ENCODE results near the gene ZNF786.
"Not testable (repeated sequence)": the region's sequence is repeated elsewhere in the genome, so short reads cannot be mapped to it uniquely, and the experiment has no call there.

The ZNF786 gene

DNA sequence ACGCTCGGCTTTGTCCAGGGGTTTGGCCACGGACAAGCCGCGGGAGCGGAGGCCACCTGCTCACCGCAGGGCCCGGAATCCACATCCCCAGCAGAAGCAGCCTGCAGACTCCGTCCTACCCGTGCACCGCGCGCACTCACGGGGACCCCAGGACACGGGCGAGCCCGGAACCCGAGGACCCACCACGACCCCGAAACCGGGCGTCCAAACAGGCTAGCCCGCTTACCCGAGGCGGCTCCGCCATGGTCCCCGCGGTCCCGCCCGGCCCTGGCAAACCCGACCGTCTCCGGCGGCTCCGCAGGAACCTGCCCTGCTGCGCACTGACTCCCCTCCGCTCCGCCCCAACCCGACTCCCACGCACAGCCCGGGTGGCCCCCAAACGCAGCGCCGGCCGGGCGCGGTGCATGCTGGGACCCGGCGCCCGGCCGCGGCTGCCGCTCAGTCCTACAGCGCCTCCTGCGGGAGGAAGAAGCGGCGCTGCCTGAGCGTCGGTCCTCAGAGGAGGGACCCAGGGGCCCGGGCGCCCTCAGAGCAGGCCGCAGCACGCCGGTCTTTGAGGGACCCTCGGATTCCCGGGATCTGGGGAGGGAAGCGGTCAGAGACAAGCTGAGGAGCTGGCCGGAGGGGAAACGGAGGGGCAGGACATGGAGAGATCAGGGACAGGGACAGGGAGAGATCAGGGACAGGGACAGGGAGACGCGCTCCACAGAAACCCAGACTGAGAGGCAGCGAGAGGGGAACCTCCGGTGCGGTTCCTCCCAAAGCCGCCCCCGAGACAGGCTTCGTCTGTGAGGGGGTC is at the start of gene ZNF786:
Gene ZNF786 (minus strand): TSS at position 322 of the 799 bp plus-strand sequence. CDS start 78 bp downstream, at position 244.
- DNase-seq = peak; percentile 91

- no peak for DNase-seq
Measured at GRCh38 chr7:149136118-149136517, 45.6 kb upstream of the ZNF786 start.

GRCh38 chr7:149133028-149133710 is 42.7 kb upstream of the ZNF786 start:
- DNase-seq = no peak

DNA sequence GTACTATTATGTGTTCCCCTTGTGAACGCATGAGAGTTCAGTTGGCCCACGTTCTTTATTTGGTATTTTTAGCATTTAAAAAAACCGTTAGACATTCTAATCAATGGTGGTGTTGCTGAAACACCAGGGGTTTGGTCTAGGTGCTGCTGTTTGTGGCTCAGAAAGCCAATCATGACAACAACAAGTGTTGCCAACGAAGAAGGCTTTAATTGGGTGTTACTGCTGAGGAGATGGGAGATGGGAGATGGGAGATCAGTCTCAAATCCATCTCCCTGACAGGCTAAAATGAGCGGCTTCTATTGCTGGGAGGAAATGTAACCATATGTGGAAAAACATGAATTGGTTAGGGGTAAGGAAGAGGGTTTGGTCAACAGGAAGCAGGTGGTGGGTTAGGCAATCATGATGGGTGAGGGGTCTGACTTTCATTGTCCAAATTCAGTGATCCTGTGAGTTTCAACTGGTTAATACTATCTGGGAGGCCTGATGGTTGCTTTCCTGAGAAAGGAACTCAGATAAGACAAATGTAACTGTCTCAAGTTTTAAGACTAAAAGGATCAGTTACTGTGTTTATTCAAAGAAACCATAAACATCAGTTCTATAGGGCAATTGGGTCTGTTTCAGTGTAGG is 40.2 kb upstream of the ZNF786 start:
- DNase-seq = no peak

DNA sequence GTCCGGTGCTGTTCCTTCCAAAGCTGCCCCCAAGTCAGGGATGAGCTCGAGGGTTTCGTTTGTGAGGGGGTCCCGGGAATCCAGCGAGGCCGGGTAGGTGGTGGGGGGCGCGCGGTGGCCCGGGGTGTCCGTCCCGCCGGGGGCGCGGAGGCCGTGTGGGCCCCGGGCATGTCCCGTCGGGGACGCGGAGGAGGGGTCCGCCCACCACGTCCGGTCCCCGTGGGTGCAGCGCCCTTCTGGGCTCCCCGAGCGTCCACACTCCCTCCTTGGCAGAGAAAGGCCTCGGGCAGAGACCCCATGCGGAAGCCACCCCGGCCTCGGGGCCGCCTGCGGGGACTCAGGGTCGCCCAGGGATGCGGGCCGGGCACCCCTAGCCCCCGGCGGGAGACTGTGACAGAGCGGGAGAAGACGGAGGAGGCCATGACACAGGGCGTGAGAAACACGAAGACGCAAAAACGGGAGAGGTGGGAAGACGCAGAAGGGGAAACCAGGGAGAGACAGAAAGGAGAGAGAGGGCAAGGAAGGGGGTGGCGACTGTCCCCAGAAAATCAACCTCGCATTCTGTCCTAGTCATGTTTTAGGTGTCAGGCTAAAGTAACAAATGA is 36.2 kb upstream of the ZNF786 start:
- peak; percentile 63 for DNase-seq

GRCh38 chr7:149125863-149126661 is 35.5 kb upstream of the ZNF786 start, which contains the start of gene ZNF425:
ZNF425 (minus strand) TSS chr7:149126324; CDS start chr7:149126213, 111 bp downstream.
- DNase-seq = peak; percentile 93

DNA sequence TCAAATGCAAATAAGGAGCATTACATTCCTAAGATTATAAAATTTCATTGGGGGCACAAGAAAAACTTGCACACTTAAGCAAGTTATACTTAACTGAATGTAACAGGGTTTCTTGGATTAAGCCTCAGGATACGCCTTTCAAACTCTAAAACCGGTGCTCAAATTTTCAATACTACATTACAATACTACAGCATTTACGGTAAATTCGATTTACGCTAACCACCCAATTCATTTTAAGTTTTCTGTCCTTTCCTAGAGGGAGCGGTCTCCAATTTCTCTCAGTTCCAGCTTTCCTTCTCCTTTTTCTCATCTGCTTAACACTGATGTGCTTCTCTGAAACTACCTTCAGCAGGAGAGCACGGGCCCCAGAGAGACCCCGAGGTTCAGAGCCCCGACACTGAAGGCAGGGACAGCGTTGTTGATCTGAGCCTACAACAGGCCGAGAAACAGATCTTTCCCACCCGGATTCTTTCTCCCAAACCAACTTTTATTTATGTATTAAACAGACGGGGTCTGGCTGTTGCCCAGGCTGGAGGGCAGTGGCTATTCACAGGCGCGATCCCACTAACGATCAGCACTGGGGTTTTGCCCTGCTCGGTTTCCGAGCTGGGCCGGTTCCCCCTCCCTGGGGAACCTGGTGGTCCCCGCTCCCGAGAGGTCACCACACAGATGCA is 34.8 kb upstream of the ZNF786 start:
- DNase-seq = no peak

GRCh38 chr7:149109969-149110368 is 19.5 kb upstream of the ZNF786 start:
- no peak for DNase-seq

DNA sequence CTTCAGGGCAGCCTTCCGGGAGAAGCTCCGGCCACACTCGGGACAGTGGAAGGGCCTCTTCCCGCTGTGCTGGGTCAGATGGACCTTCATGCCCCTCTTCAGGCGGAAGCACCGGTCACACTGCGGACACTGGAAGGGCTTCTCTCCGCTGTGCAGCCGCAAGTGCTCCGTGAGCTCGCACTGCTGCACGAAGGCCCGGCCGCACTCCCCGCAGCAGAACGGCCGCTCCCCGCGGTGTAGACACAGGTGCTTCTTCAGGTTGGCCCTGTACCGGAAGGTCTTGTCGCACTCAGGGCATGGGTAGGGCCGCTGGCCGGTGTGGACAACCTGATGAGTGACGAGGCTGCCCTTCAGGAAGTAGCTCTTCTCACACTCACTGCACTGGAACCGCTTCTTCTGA is 14.2 kb upstream of the ZNF786 start:
- no peak for DNase-seq

GRCh38 chr7:149104214-149104613 is 13.7 kb upstream of the ZNF786 start:
- DNase-seq = no peak

DNA sequence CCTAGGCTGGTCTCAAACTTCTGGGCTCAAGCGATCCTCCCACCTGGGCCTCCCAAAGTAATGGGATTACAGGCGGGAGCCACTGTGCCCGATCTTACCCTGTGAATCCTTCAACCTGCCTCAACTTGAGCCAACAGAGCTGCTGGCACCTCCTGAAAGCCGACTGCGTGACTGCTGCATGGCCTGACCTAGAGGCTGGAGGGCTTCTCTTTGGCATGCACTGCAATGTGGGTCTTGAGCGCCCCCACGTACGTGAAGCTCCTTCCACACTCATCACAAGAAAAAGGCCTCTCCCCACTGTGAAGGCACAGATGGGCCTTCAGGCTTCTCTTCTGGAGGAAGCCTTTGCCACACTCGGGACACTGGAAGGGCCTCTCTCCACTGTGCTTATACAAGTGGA is 12.9 kb upstream of the ZNF786 start:
- no peak for DNase-seq

GRCh38 chr7:149102666-149103065 is 12.1 kb upstream of the ZNF786 start:
- DNase-seq = no peak

DNA sequence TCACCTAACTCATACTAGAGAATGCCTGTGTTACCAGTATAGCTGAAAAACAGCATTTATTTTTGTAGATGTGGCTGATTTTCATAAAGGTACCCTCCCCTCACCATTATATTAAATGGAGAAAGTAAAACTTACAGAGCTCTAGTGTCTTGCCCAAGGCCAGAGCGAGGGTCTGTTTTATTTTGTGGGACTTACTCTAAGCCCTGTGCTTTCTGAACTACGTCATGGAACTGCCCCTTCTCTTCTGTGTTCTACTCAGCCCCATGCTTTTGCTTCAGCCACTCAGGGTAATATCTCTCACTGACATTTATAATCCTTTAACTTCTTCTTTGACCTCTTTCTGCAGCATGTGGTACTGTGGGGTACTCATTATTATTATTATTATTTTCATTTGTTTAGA is 10.3 kb upstream of the ZNF786 start:
- no peak for DNase-seq

- no peak for DNase-seq
Measured at GRCh38 chr7:149099058-149099457, 8.5 kb upstream of the ZNF786 start.

DNA sequence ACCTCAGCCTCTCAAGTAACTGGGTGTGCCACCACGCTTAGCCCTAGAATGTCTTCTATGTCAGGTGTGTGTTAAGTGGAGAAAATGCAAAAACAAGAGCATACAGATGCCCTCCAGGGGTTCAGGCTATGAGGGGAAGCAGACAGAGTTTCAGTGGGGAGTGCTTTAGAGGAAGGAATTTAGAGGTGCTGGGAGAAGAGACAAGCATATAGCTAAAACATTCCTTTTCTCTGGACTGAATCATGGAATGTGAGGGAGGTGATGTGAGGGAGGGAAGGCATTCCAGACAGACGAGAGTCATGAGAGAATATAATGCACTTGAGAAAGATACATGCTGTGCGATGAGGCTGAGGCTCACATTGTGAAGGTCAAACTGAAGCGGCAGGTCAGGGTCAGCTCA is 6.6 kb upstream of the ZNF786 start:
- DNase-seq = no peak

- DNase-seq = no peak
Measured at GRCh38 chr7:149093228-149093627, 2.7 kb upstream of the ZNF786 start.

GRCh38 chr7:149092244-149092643 is 1.7 kb upstream of the ZNF786 start:
- not testable (repeated sequence) for DNase-seq

DNA sequence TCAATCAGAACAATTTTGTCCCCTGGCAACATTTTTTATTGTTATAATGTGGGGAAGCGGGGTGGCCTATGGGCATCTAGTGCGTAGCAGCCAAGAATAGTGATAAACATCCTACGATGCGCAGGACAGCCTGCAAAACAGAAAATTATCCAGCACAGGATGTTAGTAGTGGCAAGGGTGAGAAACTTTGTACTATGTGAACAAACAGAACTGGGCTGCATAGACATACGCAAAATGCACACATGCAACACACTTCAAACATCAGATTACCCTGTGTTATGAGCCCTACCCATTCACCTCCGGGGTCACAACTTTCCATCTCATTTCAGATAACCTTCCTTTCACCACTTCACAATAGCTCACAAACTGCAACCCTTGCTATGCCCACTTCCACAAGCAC is 3.1 kb downstream of the ZNF786 start:
- peak; percentile 5 for DNase-seq

- no peak for DNase-seq
Measured at GRCh38 chr7:149085866-149086265, 4.7 kb downstream of the ZNF786 start.

DNA sequence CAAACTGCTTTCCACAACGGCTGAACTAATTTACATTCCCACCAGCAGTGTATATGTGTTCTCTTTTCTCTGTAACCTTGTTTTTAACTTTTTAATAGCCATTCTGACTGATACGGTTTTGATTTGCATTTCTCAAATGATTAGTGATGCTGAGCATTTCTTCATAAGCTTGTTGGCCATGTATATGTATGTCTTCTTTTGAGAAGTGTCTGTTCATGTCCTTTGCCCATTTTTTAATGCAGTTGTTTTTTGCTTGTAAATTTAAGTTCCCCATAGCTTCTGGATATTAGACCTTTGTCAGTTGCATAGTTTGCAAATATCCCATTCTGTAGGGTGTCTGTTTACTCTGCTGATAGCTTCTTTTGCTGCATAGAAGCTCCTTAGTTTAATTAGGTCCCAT is 6.1 kb downstream of the ZNF786 start:
- no peak for DNase-seq

DNA sequence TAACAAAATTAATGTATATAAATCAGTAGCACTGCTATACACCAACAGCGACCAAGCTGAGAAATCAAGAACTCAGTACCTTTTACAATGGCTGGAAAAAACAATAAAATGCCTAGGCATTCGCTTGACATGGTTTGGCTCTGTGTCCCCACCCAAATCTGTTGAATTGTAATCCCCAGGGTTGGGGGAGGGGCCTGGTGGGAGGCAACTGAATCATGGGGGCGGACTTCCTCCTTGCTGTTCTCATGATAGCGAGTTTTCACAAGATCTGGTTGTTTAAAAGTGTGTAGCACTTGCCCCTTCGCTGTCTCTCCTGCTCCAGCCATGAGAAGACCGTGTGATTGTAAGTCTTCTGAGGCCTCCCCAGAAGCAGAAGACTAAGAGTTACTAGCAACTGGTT is 8.6 kb downstream of the ZNF786 start:
- no peak for DNase-seq

- no peak for DNase-seq
Measured at GRCh38 chr7:149077594-149077993, 12.9 kb downstream of the ZNF786 start.
